HepG2 (cell line): ENCODE measurements around the gene CHMP5. TPM values are rescaled to one million over a fixed set of nuclear protein-coding genes. Genes with fewer than 3 reads are reported as not detected.

Experiments used
- ATAD3A ChIP-seq: sonication (generic); formaldehyde crosslinking; IDR thresholded peaks from 2 replicates; pipeline ENCODE4 v1.4.0; 2020; ENCODE audit warnings: missing genetic modification reagents
- CBFB ChIP-seq: sonication (generic); formaldehyde crosslinking; IDR thresholded peaks from 2 replicates; pipeline ENCODE4 v1.4.0; 2020; ENCODE audit warnings: missing genetic modification reagents
- EZH2 ChIP-seq: conservative IDR thresholded peaks from 2 replicates; pipeline ENCODE4 v1.6.1; 2012; ENCODE audit warnings: mild to moderate bottlenecking, low read depth, low read length, moderate library complexity
- FOXK2 ChIP-seq: fragments of 450-650 bp; IDR thresholded peaks from 2 replicates; pipeline ENCODE4 v1.6.1; 2016
- FOXM1 ChIP-seq: sonication (generic); formaldehyde crosslinking; IDR thresholded peaks from 2 replicates; pipeline ENCODE4 v1.5.0; 2020; ENCODE audit warnings: missing genetic modification reagents
- GMEB1 ChIP-seq: sonication (generic); formaldehyde crosslinking; IDR thresholded peaks from 2 replicates; pipeline ENCODE4 v1.5.1; 2020; ENCODE audit warnings: missing genetic modification reagents, mild to moderate bottlenecking, borderline replicate concordance
- HOXA7 ChIP-seq: sonication (generic); formaldehyde crosslinking; IDR thresholded peaks from 2 replicates; pipeline ENCODE4 v1.8.1; 2022; ENCODE audit warnings: mild to moderate bottlenecking, missing genetic modification reagents, moderate library complexity
- NR3C1 ChIP-seq: sonication (generic); formaldehyde crosslinking; IDR thresholded peaks from 2 replicates; pipeline ENCODE4 v1.4.0; 2020; ENCODE audit warnings: missing genetic modification reagents
- RAD51 ChIP-seq: fragments of 450-650 bp; IDR thresholded peaks from 2 replicates; pipeline ENCODE4 v1.6.1; 2016; ENCODE audit warnings: borderline replicate concordance
- TFDP2 ChIP-seq: sonication (generic); formaldehyde crosslinking; IDR thresholded peaks from 2 replicates; pipeline ENCODE4 v1.4.0; 2020; ENCODE audit warnings: missing genetic modification reagents
- TP53 ChIP-seq: sonication (generic); formaldehyde crosslinking; conservative IDR thresholded peaks from 2 replicates; pipeline ENCODE4 v1.4.0; 2020; ENCODE audit warnings: missing genetic modification reagents
- TRAFD1 ChIP-seq: sonication (generic); formaldehyde crosslinking; IDR thresholded peaks from 2 replicates; pipeline ENCODE4 v1.5.1; 2020; ENCODE audit warnings: missing genetic modification reagents, mild to moderate bottlenecking, borderline replicate concordance
- YEATS4 ChIP-seq: sonication (generic); formaldehyde crosslinking; IDR thresholded peaks from 2 replicates; pipeline ENCODE4 v1.4.0; 2020; ENCODE audit warnings: missing genetic modification reagents, borderline replicate concordance
- ZBTB1 ChIP-seq: sonication (generic); formaldehyde crosslinking; IDR thresholded peaks from 2 replicates; pipeline ENCODE4 v1.4.0; 2020; ENCODE audit warnings: missing genetic modification reagents, borderline replicate concordance
- ZEB1 ChIP-seq: IDR thresholded peaks from 2 replicates; pipeline ENCODE4 v1.6.1; 2012; ENCODE audit warnings: mild to moderate bottlenecking, low read depth, inconsistent platforms; ENCODE audit not compliant: insufficient replicate concordance
- ZNF264 ChIP-seq: sonication (generic); formaldehyde crosslinking; IDR thresholded peaks from 2 replicates; pipeline ENCODE4 v1.4.0; 2020; ENCODE audit warnings: missing genetic modification reagents
- ZNF484 ChIP-seq: sonication (generic); formaldehyde crosslinking; IDR thresholded peaks from 2 replicates; pipeline ENCODE4 v1.5.1; 2020; ENCODE audit warnings: mild to moderate bottlenecking, low read depth, missing genetic modification reagents, borderline replicate concordance
- ZNF644 ChIP-seq: IDR thresholded peaks from 2 replicates; pipeline ENCODE4 v1.6.1; 2016; ENCODE audit warnings: low read depth
- ZNF660 ChIP-seq: sonication (generic); formaldehyde crosslinking; IDR thresholded peaks from 2 replicates; pipeline ENCODE4 v1.5.1; 2020; ENCODE audit warnings: mild to moderate bottlenecking, low read depth, missing genetic modification reagents, borderline replicate concordance
- ZNF687 ChIP-seq: sonication (generic); formaldehyde crosslinking; IDR thresholded peaks from 2 replicates; pipeline ENCODE4 v1.5.1; 2020; ENCODE audit warnings: mild to moderate bottlenecking, missing genetic modification reagents, moderate library complexity
- ZNF75D ChIP-seq: sonication (generic); formaldehyde crosslinking; IDR thresholded peaks from 2 replicates; pipeline ENCODE4 v1.8.1; 2023; ENCODE audit warnings: missing genetic modification reagents, mild to moderate bottlenecking, borderline replicate concordance
- ZNF781 ChIP-seq: sonication (generic); formaldehyde crosslinking; IDR thresholded peaks from 2 replicates; pipeline ENCODE4 v1.5.1; 2020; ENCODE audit warnings: borderline replicate concordance, mild to moderate bottlenecking, missing genetic modification reagents; ENCODE audit errors: not compliant biosample characterization
- polyA plus RNA-seq, 8 experiments: library from polyadenylated mRNA; depleted of rRNA in 3 of 8; stranded (reverse) in 7 of 8; unstranded in 1 of 8; fragments of >200 nt; fragmentation: Illumina TruSeq in 4 of 8; extraction: Trizol in 4 of 8; gene quantifications; 2 replicates each; pipeline versions ENCODE4 v1.2.1 to v1.2.3, GENCODE V29; 2011 to 2016; ENCODE audit warnings: low read depth in 4 of 8, missing spikeins in 1 of 8, mixed read lengths in 1 of 8; ENCODE audit not compliant: insufficient read depth in 1 of 8
- total RNA-seq, 5 experiments: library from RNA; depleted of rRNA; stranded (reverse); fragments of >200 nt; fragmentation: Illumina TruSeq; extraction: Trizol; gene quantifications; 2 replicates each; pipeline ENCODE4 v1.2.3, GENCODE V29; 2016; ENCODE audit warnings: low read depth in 1 of 5

Gene CHMP5
- total and polyA plus RNA-seq, 2 of the 13 experiments (the other 11 are each of a cell fraction or from before 2014, with no cell fraction given): 46.0 to 57.3 TPM

- TF ChIP-seq ZNF687 (CRISPR knock-in tag) (peak; percentile 37; the same call in 1 of the 2 replicates), ZNF75D (CRISPR knock-in tag) (no peak), ZNF781 (no peak), RAD51 (no peak), FOXM1 (no peak), FOXK2 (no peak), ZEB1 (no peak), TRAFD1 (CRISPR knock-in tag) (no peak), ZNF660 (CRISPR knock-in tag) (no peak), ZNF484 (no peak), HOXA7 (CRISPR knock-in tag) (no peak), ATAD3A (CRISPR knock-in tag) (no peak), EZH2 (no peak), NR3C1 (CRISPR knock-in tag) (no peak), TFDP2 (CRISPR knock-in tag) (no peak), GMEB1 (CRISPR knock-in tag) (no peak), ZNF264 (CRISPR knock-in tag) (no peak), TP53 (CRISPR knock-in tag) (no peak), CBFB (no peak), YEATS4 (CRISPR knock-in tag) (peak; percentile 92), ZBTB1 (CRISPR knock-in tag) (no peak), ZNF644 (CRISPR knock-in tag) (no peak)
Measured at GRCh38 chr9:33264473-33265177, at the start of gene CHMP5, which contains the start of gene BAG1 (continued).
